ENCODE data around the gene PLG.

- TF ChIP-seq CTCF (IDR thresholded peaks at IDR 0.05) (no peak), POLR2AphosphoS5 (IDR thresholded peaks at IDR 0.05) (no peak)
Observed at GRCh38 chr6:160685762-160686450, 16.1 kb upstream of the PLG start.

All from transverse colon (tissue), 4 donors.